HK-2 (cell line): Measurements from ENCODE around the gene GTF3C2.

Source experiments
- DNase-seq: peaks from one replicate; pipeline ENCODE4 v3.0.0-alpha.2; 2018; ENCODE audit not compliant: unreplicated experiment

GTF3C2 gene, protein sequence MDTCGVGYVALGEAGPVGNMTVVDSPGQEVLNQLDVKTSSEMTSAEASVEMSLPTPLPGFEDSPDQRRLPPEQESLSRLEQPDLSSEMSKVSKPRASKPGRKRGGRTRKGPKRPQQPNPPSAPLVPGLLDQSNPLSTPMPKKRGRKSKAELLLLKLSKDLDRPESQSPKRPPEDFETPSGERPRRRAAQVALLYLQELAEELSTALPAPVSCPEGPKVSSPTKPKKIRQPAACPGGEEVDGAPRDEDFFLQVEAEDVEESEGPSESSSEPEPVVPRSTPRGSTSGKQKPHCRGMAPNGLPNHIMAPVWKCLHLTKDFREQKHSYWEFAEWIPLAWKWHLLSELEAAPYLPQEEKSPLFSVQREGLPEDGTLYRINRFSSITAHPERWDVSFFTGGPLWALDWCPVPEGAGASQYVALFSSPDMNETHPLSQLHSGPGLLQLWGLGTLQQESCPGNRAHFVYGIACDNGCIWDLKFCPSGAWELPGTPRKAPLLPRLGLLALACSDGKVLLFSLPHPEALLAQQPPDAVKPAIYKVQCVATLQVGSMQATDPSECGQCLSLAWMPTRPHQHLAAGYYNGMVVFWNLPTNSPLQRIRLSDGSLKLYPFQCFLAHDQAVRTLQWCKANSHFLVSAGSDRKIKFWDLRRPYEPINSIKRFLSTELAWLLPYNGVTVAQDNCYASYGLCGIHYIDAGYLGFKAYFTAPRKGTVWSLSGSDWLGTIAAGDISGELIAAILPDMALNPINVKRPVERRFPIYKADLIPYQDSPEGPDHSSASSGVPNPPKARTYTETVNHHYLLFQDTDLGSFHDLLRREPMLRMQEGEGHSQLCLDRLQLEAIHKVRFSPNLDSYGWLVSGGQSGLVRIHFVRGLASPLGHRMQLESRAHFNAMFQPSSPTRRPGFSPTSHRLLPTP

DNA sequence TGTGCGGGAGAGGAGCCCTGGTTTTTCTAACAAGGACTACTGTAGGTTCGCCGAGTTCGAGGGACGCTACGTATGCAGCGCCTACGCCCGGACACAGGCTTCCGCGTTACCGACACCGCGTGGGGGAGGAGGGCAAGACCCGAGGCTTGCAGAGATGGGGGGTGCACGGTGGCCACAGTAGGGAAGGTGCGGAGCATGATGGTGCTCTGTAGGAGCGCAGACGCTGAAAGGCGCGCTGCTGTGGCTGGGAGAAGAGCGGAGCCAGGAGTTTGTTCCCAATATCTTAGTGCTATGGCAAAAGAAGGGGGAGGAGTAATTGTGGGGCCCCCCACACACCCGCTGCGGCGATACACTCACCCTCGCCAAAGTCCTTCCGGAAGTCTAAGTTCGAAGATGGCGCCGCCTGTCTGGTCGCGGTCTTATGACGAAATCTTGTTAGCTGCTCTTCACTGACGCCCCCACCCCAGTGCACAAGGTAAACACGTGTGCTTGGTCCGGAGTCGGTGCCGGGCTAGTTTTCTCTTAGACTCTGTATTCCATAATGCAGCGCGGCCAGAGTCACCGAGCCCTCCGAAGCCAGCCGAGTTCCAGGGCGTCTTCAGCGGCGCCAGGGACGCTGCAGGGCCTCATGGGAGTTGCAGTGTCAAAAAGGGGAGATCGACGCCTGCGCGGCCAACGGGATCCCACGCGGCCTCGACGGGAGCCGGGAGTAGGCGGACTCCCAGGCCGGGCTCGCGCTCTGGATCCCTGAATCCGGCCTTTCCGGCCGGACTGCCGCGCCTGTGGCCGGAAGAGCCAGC is at the start of gene GTF3C2:
Gene GTF3C2 (minus strand): TSS at position 383 of the 800 bp plus-strand sequence. CDS start 13,210 bp downstream, outside the sequence.
- DNase-seq, result peak; percentile 97

- no peak for DNase-seq
These were observed 44.0 kb upstream of the GTF3C2 start for GRCh38 chr2:27400348-27401135.

DNA sequence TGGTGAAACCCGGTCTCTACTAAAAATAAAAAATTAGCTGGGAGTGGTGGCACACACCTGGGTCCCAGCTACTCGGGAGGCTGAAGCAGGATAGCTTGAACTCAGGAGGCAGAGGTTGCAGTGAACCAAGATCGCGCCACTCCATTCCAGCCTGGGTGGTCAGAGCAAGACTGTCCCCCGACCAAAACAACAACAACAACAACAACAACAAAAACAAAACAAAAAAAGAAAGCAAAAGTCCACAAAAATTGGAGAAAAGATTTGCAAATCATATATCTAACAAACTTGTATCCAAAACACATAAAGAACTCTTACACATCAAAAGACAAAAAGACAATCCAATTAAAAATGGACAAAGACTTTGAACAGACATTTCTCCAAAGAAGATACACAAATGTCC is 42.4 kb upstream of the GTF3C2 start:
- no peak for DNase-seq

DNA sequence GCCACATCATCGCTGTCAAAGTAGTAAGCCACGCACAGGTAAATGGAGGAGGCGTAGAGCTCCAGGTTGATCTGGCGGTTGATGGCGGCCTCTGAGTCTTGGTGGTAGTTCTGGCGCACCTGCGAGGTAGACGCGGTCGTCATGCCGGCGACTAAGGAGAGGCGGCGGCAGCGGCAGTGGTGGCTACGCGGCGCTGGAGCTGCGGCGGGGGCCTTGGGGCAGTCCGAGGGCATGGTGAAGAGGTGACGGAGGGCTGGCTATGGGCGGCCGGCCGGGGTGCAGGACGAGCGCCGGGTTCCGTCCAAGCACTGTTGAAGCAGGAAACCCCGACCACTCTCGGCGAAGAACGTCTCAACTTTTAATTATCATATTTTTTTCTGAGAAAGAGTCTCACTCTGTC is 36.7 kb upstream of the GTF3C2 start:
- no peak for DNase-seq

GRCh38 chr2:27390822-27391679 is 34.5 kb upstream of the GTF3C2 start:
- DNase-seq, result no peak

DNA sequence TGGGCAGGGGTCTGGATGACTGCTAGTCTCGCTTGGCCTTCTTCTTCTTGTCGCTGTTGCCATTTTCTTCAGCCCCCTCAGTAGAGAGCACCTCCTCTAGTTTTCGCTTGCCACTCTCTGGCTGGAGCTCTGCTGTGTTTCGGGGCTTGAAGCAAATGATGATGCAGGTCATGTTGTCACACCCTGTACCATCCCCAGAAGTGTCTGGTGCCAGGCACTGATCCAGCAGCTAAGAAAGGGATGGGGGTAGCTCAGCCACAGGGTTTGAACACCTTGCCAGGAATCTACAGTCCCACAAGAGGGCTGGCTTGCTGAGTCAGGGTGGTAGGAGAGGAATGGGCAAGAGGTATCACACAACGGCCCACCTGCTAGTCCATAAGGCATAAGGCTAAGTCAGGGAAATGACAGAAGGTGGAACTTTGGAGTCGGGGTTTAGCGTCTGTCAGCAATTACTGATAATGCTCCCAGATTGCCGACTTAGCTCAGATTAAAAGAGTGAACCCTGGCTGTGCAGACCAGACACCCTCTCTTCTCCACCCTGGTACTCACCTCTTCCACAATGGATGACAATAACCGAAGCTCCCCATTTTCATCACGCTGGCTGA is 25.1 kb upstream of the GTF3C2 start:
- DNase-seq, result no peak

DNA sequence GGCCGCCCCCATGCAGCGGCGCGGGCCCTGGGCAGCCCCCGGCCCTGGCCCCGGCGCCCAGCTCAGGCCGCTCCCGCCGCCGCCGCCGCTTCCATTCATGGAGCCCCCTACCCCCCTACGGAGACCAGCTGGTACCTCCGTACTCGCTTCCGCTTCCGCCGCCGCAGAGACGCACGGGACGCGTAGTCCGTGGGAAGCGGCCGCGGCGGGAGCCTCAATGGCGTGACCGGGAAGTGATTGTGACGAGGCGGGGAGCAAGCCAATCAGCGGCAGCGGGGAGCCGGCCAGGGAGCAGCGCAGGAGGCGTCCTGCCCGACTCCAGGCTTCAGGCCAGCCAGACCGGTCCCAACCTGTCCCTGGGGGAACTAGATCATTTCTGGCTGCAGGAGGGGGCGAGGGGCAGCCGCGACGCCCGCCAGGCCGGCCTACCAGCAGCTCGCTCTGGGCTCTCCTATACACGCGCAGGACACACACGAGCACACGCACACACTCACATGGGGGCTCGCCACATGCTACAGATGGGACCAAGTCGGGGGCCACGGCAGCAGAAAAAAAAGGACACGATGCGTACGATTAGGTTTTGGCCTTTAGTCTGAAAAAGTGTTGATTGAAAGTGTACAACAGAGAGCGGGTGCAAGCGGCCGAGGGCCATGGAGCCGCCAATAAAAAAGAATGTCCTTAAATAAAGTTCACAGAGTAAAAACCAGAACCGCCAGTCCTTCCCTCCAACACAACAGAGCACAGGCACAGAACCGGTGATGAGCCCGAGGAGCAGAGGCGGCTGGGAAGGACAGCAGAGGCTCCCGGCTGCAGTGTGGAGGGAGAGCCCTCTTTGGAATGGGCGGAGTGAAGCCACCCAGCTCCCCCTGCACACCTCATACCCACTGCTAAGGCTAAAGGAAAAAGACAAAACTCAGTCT is 24.3 kb upstream of the GTF3C2 start, which contains the start of gene ZNF513:
Gene ZNF513 (minus strand): TSS at position 109 of the 920 bp plus-strand sequence. CDS start 208 bp downstream, outside the sequence.
- no peak for DNase-seq

DNA sequence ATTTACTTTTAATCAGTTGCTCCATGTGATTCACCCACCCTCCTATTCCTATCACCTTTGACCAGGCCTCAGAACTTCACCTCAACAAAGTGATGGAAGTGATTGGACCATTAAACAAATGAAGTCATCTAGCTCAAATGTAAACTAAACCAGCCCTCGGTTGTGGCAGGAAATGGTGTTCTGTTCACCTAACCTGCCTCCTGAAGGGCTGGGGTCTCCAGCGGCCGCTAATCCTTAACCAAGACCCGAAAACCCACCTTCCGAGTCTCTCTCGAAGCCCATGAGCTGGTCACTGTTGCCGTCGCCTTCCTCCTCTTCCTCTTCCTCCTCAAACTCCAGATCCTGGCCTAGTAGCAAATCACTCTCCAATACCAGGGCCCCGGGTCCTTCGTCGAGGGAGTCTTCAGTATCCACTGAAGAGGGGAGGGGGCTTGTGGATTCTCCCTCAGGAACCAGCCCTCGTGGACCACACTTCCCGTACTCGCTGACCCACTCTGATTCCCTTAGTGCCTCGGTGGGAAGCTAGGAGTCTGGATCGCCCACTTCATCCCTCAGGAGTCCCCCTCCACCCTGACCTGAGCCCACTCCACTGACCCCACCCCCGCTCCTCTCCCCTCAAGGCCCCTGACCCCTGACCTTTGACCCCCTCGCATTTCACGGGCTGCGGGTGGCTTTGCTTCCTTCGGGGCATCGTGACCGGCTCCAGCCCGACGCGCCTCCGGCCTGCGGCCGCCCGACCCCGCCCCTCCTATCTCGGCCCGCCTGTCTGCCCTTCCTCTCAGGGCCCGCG is 23.5 kb upstream of the GTF3C2 start:
- DNase-seq, result no peak

DNA sequence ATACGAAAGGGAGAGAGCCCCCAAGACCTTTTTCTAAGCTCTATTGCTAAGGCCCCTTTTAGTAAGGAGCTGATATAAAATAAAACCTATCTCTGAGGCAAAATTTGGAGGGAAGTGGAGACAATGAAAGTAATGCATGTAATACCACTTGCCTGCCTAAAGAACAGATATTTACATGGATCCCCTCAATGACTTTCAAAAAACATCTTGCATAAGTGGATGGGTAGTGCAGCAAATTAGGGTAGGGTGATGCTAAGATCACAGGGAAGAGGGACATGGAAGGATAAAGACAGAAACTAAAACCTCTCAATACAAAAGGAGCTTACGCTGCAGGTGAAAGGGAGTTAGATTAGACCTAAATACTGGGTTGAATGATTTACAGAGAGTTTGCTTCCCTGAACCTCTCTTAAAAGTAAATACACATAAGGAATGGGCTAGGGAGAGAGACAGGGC is 22.8 kb upstream of the GTF3C2 start:
- DNase-seq, result no peak

- DNase-seq, result no peak
These were observed 22.3 kb upstream of the GTF3C2 start for GRCh38 chr2:27378809-27379290.

GRCh38 chr2:27378096-27378808 is 21.7 kb upstream of the GTF3C2 start:
- DNase-seq, result peak; percentile 46

GRCh38 chr2:27377618-27378095 is 21.1 kb upstream of the GTF3C2 start:
- DNase-seq, result no peak

GRCh38 chr2:27376866-27377617 is 20.5 kb upstream of the GTF3C2 start:
- DNase-seq, result no peak

DNA sequence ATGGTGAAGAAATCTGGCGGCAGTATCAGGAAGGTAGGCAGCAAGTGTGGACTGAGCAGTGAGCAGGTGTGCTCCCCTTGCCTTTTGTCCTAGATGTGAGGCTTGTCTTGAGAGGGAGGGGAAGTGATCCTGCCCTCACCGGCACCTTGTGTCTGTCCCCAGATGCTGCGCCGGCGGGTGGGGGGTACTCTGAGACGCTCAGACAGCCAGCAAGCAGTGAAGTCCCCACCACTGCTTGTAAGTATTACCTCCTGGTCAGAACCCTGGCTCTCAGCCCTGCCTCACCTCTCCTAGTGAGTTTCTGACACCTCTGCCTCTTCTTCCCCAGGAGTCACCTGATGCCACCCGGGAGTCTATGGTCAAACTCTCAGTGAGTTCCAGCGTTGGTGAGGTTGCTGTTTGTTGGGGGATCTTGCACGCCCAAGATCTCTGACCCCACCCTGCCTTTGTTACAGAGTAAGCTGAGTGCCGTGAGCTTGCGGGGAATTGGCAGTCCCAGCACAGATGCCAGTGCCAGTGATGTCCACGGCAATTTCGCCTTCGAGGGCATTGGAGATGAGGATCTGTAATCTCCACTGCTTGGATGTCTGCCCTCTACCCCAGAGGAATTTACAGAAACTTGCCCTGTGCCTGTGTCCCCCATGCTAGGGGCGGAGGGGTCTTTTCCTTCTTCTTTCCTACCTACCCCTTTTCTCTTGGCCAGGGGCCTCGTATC is 19.7 kb upstream of the GTF3C2 start:
- DNase-seq, result no peak

DNA sequence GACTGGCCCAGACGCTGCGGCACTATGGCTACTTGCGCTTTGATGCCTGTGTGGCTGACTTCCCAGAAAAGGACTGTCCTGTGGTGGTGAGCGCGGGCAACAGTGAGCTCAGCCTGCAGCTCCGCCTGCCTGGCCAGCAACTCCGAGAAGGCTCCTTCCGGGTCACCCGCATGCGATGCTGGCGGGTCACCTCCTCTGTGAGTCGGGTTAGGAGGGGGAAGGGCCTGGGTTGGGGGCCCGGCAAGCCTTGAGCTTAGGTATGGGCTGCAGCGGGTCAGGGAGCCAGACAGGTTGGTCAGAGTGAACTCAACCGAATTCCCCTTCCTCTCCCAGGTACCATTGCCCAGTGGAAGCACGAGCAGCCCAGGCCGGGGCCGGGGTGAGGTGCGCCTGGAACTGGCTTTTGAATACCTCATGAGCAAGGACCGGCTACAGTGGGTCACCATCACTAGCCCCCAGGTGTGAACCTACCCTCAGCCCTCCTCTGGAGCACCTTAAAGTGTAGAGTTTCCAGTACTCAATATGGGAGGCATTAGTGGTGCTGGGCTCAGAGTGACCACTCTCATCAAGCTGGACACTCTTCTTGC is 19.0 kb upstream of the GTF3C2 start:
- DNase-seq, result no peak
